ENCODE measurements around the gene FOXJ3.

DNA sequence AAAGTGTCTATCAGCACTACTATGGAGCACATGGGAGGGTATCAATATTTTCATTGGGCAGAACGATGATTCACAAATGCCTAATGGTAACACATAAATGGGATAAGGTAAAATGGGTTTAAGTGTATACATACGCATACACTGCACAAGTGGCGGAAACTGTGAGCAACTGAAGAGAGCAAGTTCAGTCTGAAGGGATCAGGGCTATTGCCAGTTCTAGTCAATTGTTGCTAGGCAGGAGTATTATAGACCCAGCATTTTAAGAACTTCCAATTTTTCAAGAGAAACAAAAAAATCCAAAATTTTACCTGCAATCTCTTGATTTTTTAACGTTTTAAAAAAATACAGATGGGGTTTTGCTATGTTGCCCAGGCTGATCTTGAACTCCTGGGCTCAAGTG is 23.1 kb downstream of the FOXJ3 start:
- TF ChIP-seq, protein P1, sequence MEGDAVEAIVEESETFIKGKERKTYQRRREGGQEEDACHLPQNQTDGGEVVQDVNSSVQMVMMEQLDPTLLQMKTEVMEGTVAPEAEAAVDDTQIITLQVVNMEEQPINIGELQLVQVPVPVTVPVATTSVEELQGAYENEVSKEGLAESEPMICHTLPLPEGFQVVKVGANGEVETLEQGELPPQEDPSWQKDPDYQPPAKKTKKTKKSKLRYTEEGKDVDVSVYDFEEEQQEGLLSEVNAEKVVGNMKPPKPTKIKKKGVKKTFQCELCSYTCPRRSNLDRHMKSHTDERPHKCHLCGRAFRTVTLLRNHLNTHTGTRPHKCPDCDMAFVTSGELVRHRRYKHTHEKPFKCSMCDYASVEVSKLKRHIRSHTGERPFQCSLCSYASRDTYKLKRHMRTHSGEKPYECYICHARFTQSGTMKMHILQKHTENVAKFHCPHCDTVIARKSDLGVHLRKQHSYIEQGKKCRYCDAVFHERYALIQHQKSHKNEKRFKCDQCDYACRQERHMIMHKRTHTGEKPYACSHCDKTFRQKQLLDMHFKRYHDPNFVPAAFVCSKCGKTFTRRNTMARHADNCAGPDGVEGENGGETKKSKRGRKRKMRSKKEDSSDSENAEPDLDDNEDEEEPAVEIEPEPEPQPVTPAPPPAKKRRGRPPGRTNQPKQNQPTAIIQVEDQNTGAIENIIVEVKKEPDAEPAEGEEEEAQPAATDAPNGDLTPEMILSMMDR (IDR thresholded peaks at IDR 0.05) = no peak
- TF ChIP-seq POLR2A (IDR thresholded peaks at IDR 0.05) = no peak
